ENCODE data around the gene NKX1-1.

Gene NKX1-1

DNA sequence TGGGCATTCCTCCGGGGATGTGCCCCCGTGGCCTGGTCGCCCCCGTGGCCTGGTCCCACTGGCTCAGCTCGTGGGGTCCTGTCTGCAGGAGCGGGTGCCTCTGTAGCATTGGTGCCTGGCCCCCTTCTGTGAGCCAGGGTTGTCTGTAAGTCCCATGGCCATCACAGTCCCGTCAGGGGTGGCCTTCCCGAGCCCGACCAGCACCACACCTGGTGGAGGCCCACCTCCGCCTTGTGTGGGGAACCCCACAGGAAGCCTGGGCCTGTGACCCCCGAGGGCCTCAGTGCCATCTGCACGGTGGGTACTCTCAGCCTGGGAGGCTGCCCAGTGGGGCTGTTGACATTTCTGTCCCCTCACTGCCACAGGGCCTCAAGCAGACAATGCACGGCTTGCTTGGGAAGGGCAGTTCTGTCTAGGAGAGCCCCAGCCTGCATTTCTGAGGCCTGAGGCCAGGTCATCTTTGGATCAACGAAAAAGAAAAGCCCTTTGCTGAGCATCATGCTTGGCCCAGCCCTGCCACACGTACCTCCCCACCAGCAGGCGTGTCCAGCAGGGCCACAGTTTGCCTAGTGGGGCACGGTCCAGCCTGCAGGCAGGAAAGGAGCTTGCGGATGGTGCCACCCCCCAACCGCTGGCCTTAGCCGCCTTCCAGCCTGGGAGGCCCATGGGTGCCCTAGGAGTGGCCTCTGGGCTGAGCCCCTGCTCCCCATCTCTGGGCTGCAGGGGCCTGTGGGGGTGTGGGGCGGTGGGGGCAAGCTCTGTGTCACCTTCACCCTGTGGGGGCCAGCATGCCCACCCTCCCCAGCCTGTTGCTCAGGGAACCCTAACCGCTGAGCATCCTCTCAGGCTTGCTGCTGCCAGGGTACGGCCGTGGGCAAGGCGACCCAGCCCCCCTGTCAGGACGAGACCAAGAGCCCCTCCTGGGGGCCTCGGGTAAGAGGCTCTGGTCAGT is 23.2 kb downstream of the NKX1-1 start:
- in situ Hi-C loops (cut with HindIII; ENCODE audit: low pct_unique_long_range_greater_than_20kb, low sequenced_read_pairs) = no loop called here
- DNase-seq (ENCODE audit: low read depth in 1 of 2, low spot score in 1 of 2) = no peak
- TF ChIP-seq JUND (IDR thresholded peaks at IDR 0.05; ENCODE audit: low read depth) = no peak

DNA sequence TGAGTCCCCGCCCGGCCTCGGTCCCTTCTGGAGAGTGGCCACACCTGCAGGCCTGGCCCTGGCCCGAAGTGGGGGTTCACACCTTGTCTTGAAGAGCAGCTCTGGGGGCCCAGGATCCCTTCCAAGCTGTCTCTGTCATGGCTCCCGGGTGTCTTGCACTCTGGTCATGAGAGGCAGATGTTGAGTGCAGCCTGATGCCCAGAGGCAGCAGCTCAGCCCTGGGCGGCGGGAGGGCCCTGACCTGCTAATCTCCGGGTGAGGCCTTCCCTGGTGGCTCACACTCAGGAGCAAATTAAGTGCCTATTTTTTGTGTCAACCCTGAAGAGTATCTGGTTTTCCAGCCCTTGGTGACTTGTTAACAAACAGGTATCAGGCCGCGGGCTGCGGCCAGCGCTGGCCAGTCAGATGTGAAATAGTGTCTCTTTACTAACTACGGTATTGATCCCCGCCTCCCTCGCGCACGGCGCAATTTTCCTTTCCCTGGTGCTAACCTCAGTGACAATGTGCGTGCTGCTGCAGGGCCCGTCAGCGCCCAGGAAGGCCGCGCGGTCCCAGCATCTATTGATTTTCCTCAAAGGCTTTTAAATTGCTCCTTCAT is 24.2 kb downstream of the NKX1-1 start:
- in situ Hi-C loops (cut with HindIII; ENCODE audit: low pct_unique_long_range_greater_than_20kb, low sequenced_read_pairs) = no loop called here
- TF ChIP-seq JUND (IDR thresholded peaks at IDR 0.05; ENCODE audit: low read depth) = no peak
- no peak for DNase-seq (ENCODE audit: low read depth in 1 of 2, low spot score in 1 of 2)

DNA sequence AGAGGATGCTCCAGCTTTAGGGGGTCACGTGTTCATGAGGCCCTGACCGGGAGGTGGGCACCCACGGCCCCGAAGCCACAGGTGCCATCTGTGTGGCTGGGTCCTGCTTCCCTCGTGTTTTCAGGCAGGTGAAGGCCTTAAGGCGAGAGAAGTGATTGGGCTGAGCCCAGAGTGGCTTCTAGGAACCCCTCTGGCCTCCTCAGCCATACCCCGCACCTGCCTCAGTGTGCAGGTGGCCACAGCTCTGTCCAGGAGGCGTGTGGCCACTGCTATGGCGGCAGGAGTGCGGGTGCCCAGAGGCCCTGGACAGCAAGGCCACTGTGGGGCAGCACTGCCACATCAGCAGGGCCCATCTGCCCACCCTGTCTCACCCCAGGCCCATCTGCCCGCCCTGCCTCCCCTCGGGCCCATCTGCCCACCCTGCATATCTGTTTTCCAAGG is 25.0 kb downstream of the NKX1-1 start:
- no peak for DNase-seq (ENCODE audit: low read depth in 1 of 2, low spot score in 1 of 2)
- no peak for TF ChIP-seq JUND (IDR thresholded peaks at IDR 0.05; ENCODE audit: low read depth)
- in situ Hi-C loops (cut with HindIII; ENCODE audit: low pct_unique_long_range_greater_than_20kb, low sequenced_read_pairs) = no loop called here

DNA sequence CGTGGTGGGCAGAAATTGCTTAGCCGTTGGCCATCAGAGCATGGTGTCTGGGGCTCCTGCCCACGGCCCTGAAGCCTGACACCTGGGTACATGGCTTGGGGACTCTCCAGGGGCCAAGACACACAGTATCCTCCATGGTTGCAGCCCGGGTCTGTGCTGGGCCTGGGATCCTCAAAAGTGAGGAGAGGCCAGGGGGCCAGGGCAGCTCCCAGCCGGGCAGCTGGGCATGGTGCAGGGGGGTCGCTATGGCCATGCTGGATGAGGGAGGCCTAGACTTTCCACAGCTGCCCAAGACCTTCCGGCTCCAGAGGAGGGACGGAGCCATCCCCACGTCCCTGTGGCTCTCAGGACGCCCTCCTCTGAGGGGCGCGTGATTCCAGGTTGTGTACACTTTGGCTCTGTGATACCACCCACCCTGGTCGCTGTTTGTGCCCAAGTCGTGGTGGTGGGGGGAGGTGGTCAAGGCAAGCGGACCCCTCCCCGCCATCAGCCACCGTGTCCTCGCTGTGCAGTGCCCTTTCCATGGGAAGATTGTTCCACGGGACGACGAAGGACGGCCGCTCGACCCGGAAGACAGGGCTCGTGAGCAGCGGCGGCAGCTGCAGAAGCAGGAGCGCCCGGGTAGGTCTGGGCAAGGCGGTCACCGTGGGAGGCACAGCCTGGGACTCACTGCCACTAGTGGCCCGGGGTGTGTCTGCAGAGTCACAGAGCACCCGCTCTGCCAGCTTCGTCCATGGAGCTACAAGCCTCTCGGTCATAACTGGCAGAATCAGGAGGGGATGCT is 25.7 kb downstream of the NKX1-1 start:
- in situ Hi-C loops (cut with HindIII; ENCODE audit: low pct_unique_long_range_greater_than_20kb, low sequenced_read_pairs) = no loop called here
- DNase-seq (ENCODE audit: low read depth in 1 of 2, low spot score in 1 of 2) = no peak
- no peak for TF ChIP-seq JUND (IDR thresholded peaks at IDR 0.05; ENCODE audit: low read depth)

DNA sequence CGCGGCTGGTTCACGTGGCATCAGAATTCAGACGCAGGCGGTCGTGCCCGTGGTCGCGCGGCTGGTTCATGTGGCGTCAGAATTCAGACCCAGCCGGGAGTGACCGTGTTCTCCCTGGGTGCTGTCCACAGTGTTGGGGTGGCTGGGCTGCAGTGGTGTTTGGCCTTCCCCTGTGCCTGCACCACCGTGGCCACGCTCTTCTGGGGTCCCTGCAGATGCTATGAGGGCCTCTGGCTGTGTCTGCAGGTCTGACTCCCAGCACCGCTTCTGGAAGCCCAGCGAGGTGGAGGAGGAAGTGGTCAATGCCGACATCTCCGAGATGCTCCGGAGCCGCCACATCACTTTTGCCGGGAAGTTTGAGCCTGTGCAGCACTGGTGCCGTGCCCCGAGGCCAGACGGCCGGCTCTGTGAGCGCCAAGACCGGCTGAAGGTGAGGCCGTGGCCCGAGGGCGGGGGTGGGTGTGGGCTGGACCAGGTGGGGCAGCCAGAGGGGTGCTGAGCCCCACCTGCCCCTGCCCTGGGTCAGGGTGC is 26.4 kb downstream of the NKX1-1 start:
- in situ Hi-C loops (cut with HindIII; ENCODE audit: low pct_unique_long_range_greater_than_20kb, low sequenced_read_pairs) = no loop called here
- TF ChIP-seq JUND (IDR thresholded peaks at IDR 0.05; ENCODE audit: low read depth) = no peak
- DNase-seq (ENCODE audit: low read depth in 1 of 2, low spot score in 1 of 2) = no peak

DNA sequence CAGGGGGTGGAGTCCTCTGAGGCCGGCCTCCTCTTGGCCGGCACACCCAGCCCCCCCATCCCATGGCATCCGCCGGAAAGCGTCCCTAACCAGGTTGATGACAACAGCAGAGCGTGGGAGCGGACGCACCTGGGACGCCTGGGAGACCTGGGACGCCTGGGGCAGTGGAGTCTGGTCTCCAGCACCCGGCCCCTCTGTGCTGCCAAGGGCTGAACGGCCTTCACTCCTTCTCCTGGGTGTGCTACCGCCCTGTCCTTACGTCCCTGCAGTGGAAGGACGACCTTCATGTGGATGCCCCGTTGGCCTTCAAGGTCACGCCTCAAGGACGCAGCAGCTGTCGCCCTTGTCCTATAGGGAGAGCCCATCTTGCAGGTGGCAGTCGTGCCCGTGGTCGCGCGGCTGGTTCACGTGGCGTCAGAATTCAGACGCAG is 26.9 kb downstream of the NKX1-1 start:
- in situ Hi-C loops (cut with HindIII; ENCODE audit: low pct_unique_long_range_greater_than_20kb, low sequenced_read_pairs) = no loop called here
- DNase-seq (ENCODE audit: low read depth in 1 of 2, low spot score in 1 of 2) = no peak
- no peak for TF ChIP-seq JUND (IDR thresholded peaks at IDR 0.05; ENCODE audit: low read depth)

DNA sequence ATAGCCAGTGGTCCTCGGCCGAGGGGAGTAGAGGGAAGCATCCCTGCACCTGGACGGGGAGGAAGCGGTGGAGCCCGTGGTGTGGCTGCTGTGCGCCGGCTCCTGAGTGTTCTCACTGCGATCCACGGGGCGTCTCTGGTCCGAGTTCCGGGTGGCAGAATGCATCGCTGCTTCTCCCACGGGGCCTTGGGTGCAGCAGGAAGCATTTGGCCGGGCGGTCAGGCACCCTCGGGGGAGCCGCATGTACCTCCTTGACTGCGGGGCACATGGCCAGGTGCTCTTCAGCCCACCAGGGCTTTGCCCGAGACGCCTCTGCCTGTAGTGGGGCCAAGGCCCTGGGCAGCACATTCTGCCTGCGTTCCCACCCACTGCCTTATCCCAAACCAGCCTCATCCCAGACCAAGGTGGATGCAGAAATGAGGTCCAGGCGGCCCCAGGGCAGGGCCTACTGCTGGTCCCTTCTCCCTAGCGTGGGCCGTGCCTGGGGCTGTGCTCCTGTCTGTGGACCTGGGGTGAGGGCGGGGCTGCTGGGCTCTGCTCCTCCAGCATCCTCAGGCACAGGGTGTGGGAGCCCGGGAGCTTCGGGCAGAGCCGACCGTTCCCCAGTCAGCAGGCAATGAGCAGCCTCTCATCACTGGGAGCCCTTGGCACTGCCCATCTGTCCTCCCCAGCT is 27.5 kb downstream of the NKX1-1 start:
- no peak for TF ChIP-seq JUND (IDR thresholded peaks at IDR 0.05; ENCODE audit: low read depth)
- no peak for DNase-seq (ENCODE audit: low read depth in 1 of 2, low spot score in 1 of 2)
- in situ Hi-C loops (cut with HindIII; ENCODE audit: low pct_unique_long_range_greater_than_20kb, low sequenced_read_pairs) = no loop called here

DNA sequence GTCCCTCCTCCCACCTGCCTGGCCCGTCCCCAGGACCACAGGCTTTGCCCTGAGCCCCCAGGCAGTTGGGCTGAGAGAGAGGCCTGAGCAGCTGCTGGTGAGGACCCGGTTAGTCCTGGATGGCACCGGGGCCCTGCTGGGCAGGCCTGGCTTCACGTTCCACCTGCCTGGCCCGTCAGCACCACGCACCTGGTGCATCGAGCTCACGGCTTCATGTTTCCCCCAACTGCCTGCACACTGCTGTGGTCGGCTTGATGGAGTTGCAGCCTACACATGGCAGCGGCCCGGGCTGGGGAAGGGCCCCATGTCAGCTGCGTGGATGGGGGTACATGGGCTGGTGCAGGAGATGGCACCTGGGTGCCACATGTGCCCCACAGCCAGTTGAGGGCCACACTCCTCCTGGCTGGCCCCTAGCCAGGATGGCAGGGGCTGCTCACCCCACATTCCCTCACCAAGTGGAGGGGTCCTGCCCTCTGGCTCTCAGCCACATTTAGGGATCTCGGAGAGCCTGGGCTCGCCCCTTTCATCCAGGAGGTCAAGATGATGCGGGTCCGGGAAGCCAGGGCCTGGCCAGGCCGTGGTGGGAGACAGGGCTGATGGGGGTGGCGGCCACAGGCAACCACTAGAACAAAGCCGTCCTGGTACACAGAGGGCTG is 28.5 kb downstream of the NKX1-1 start:
- in situ Hi-C loops (cut with HindIII; ENCODE audit: low pct_unique_long_range_greater_than_20kb, low sequenced_read_pairs) = no loop called here
- no peak for DNase-seq (ENCODE audit: low read depth in 1 of 2, low spot score in 1 of 2)
- no peak for TF ChIP-seq JUND (IDR thresholded peaks at IDR 0.05; ENCODE audit: low read depth)

DNA sequence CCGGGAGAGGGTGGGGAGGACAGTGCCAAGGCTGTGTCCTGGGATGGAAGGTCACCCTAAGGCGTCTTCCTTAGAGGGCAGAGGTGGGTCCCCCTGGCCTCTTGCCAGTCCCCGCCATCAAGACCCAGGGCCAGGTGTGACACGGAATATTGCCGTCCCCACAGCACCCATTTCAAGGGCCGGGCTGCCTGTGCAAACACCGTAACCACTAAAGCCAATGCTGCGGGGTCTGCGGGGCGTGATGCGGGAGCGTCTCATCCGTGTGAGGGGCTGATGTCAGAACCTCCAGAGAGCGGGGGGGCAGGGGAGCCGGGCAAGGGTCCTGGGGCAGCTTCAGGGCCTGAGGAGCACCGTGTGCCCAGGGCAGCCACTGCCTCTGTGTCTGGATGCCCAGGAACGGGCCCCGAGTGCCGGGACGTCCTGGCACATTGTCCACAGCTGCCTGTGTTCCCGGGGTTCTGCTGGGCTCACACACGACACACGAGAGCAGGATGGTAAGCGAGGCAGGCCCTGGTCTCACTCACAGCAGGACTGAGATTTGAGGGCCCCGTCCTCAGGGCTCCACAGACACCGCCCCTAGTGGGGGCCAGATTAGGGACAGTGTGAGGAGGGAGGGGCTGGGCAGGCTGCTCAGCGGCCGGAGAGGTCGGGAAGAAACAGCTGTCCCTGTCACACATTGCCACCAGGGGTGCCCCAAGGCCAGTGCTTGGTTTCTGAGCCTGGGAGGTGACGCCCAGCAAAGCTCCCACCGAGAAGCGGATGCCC is 29.2 kb downstream of the NKX1-1 start:
- in situ Hi-C loops (cut with HindIII; ENCODE audit: low pct_unique_long_range_greater_than_20kb, low sequenced_read_pairs) = no loop called here
- DNase-seq (ENCODE audit: low read depth in 1 of 2, low spot score in 1 of 2) = no peak
- no peak for TF ChIP-seq JUND (IDR thresholded peaks at IDR 0.05; ENCODE audit: low read depth)

DNA sequence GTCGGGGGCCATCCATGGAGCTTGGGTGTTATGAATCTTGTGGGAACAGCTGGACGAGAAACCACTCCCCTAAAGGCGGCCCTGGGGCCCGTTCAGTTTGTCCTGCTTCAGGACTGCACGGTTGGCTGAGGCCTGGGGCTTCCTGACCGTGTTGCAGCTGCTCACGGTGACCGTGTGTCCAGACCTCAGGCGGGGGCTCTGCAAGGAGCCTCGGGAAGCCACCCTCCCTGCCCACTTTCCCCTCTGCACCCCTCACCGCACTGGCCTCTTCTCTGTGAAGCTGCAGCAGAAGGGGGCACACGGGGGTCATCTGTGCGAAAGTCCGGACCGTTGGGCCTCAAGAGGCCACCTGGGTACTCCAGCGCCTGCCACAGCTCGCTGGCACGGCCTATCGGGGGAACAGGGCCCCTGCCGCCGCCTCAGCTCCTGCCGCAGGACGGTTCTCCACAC is 29.8 kb downstream of the NKX1-1 start:
- DNase-seq (ENCODE audit: low read depth in 1 of 2, low spot score in 1 of 2) = no peak
- in situ Hi-C loops (cut with HindIII; ENCODE audit: low pct_unique_long_range_greater_than_20kb, low sequenced_read_pairs) = no loop called here
- TF ChIP-seq JUND (IDR thresholded peaks at IDR 0.05; ENCODE audit: low read depth) = no peak

DNA sequence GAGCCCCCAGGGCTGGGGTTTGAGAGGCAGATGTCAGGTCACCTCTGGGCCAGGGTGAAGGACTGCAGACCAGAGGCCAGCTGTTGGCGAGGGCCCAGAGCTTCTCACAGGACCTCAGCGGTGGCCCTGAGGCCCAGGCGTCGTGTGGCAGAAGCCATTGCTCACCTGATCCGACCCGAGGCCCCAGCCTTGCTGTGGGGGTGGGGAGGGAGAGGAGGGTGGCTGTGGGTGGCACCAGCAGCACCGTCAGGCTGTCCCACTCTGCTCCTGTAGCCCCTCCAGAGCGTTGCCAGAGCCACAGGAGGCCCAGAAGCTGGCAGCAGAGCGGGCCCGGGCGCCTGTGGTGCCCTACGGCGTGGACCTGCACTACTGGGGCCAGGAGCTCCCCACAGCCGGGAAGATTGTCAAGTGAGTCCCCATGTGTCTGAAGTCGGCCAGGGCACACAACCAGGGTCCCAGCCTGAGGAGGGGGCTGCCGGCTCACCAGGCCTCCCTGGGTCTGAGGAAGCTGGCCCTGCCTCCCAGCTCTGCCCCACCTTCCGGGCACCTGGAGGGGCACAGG is 30.4 kb downstream of the NKX1-1 start:
- in situ Hi-C loops (cut with HindIII; ENCODE audit: low pct_unique_long_range_greater_than_20kb, low sequenced_read_pairs) = no loop called here
- no peak for DNase-seq (ENCODE audit: low read depth in 1 of 2, low spot score in 1 of 2)
- no peak for TF ChIP-seq JUND (IDR thresholded peaks at IDR 0.05; ENCODE audit: low read depth)
